ENCODE data around the gene ZNF300. TPM values are rescaled to one million over a fixed set of nuclear protein-coding genes. Genes with fewer than 3 reads are reported as not detected.

Gene ZNF300
- total and polyA plus RNA-seq, 2 of the 13 experiments (the other 11 are each of a cell fraction or from before 2014, with no cell fraction given) = 2.7 to 6.8 TPM

DNA sequence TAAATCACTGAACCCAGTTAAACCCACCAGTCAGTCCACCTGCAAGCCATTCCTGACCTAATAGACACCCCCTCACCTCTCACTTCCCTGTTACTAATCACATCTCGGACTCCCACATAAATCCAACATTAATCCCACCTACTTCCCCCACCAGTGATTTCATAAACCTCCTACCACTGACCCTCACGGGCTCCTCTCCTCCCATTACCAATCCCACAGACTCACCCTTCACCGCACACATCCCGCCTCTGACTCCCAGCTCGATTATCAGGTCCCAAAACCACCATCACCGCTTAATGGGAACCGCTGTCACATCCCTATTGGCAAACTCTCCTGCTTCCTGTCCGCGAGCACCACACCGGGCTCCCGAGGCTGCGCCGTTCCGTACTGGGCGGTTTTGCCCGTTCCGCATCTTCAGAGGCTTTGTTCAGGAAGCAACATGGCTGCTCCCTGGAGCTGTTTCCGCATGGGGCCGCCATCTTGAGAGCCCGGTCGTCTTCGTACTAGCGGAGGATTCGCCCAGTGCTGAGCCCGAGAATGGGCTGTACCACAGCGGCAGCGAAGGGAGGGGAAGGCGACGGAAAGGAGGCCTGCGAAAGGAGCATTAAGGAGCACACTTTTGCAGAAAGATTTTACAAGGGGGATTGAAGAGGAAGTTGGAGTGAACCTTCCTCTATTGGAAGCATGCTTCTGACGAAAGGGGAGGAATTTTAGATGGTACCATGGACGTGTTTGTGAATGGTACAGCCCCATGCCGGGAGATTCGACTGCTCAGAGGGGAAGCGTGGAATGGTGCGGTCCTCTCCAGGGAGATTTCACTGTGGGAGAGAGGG, at the start of gene ZNF300 (continued):
- TF ChIP-seq THAP9 (CRISPR knock-in tag; IDR thresholded peaks at IDR 0.05; ENCODE audit: borderline replicate concordance) (peak; percentile 66; the same call in 1 of the 2 replicates), FOXA3 (CRISPR knock-in tag; IDR thresholded peaks at IDR 0.05) (peak; percentile 20; the same call in 1 of the 2 replicates), TAF1 (CRISPR knock-in tag; IDR thresholded peaks at IDR 0.05) (peak; percentile 77), ZNF121 (CRISPR knock-in tag; IDR thresholded peaks at IDR 0.05) (no peak), POLR2AphosphoS5 (IDR thresholded peaks at IDR 0.05; ENCODE audit: low read depth, low read length) (peak; percentile 50; the same call in 1 of the 2 replicates), ZNF234 (CRISPR knock-in tag; conservative IDR thresholded peaks at IDR 0.05) (no peak), ZNF607 (CRISPR knock-in tag; IDR thresholded peaks at IDR 0.05; ENCODE audit: borderline replicate concordance) (no peak), NFKB2 (CRISPR knock-in tag; IDR thresholded peaks at IDR 0.05; ENCODE audit: borderline replicate concordance) (peak; percentile 80; the same call in 1 of the 2 replicates), ZFY (CRISPR knock-in tag; IDR thresholded peaks at IDR 0.05) (0 out of 2 replicates have a peak, but pooled peaks have one; percentile 22), ZMYM2 (CRISPR knock-in tag; IDR thresholded peaks at IDR 0.05) (0 out of 2 replicates have a peak, but pooled peaks have one; percentile 44), ZNF703 (CRISPR knock-in tag; IDR thresholded peaks at IDR 0.05; ENCODE audit: borderline replicate concordance) (no peak), ZNF296 (CRISPR knock-in tag; conservative IDR thresholded peaks at IDR 0.05) (no peak), KDM5A (IDR thresholded peaks at IDR 0.05; ENCODE audit: borderline replicate concordance, low read length) (no peak), CC2D1A (CRISPR knock-in tag; IDR thresholded peaks at IDR 0.05) (no peak), GATAD2A (CRISPR knock-in tag; IDR thresholded peaks at IDR 0.05) (no peak), DMAP1 (CRISPR knock-in tag; IDR thresholded peaks at IDR 0.05) (peak; percentile 38; the same call in 1 of the 2 replicates), ZNF720 (CRISPR knock-in tag; IDR thresholded peaks at IDR 0.05) (no peak), ZNF782 (CRISPR knock-in tag; IDR thresholded peaks at IDR 0.05; ENCODE audit: borderline replicate concordance) (peak; percentile 39; the same call in 1 of the 2 replicates), HDAC1 (CRISPR knock-in tag; IDR thresholded peaks at IDR 0.05) (0 out of 2 replicates have a peak, but pooled peaks have one; percentile 29), MLLT10 (CRISPR knock-in tag; IDR thresholded peaks at IDR 0.05) (no peak)
- TF ChIP-seq, protein P1, sequence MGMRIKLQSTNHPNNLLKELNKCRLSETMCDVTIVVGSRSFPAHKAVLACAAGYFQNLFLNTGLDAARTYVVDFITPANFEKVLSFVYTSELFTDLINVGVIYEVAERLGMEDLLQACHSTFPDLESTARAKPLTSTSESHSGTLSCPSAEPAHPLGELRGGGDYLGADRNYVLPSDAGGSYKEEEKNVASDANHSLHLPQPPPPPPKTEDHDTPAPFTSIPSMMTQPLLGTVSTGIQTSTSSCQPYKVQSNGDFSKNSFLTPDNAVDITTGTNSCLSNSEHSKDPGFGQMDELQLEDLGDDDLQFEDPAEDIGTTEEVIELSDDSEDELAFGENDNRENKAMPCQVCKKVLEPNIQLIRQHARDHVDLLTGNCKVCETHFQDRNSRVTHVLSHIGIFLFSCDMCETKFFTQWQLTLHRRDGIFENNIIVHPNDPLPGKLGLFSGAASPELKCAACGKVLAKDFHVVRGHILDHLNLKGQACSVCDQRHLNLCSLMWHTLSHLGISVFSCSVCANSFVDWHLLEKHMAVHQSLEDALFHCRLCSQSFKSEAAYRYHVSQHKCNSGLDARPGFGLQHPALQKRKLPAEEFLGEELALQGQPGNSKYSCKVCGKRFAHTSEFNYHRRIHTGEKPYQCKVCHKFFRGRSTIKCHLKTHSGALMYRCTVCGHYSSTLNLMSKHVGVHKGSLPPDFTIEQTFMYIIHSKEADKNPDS (CRISPR knock-in tag; IDR thresholded peaks at IDR 0.05) = 0 out of 2 replicates have a peak, but pooled peaks have one; percentile 32
